Calu3 (cell line): ENCODE results near the gene BACH2. TPM values are rescaled to one million over a fixed set of nuclear protein-coding genes. Genes with fewer than 3 reads are reported as not detected.

Experiments used
- BruUV-seq: library from RNA; stranded (reverse); fragments of 400-500 nt; replicated peaks from 2 replicates; lab custom pipeline; 2021; lab: Mats Ljungman, UMichigan
- CTCF ChIA-PET: fragments of 300-600 bp; sonication (Branson Sonifier 250); formaldehyde crosslinking; loops from one replicate; lab custom pipeline; 2022; ENCODE audit warnings: antibody characterized with exemption; lab: Charles Lee
- DNase-seq: peaks from one replicate; pipeline ENCODE4 v3.0.0; 2022
- H3K27ac Mint-ChIP-seq: one replicate; pipeline ENCODE4 v1.8.0; 2022; ENCODE audit warnings: mixed read lengths; ENCODE audit not compliant: unreplicated experiment
- H3K27me3 Mint-ChIP-seq: one replicate; pipeline ENCODE4 v1.8.0; 2022; ENCODE audit warnings: mixed read lengths; ENCODE audit not compliant: unreplicated experiment
- H3K36me3 Mint-ChIP-seq: one replicate; pipeline ENCODE4 v1.8.0; 2022; ENCODE audit warnings: mild to moderate bottlenecking, moderate library complexity, mixed read lengths; ENCODE audit not compliant: insufficient read depth, unreplicated experiment
- H3K4me1 Mint-ChIP-seq: one replicate; pipeline ENCODE4 v1.8.0; 2022; ENCODE audit warnings: mild to moderate bottlenecking, low read depth, mixed read lengths; ENCODE audit not compliant: unreplicated experiment
- H3K4me3 Mint-ChIP-seq: one replicate; pipeline ENCODE4 v1.8.0; 2022; ENCODE audit warnings: mild to moderate bottlenecking, low read depth, moderate library complexity, mixed read lengths; ENCODE audit not compliant: unreplicated experiment
- H3K9me3 Mint-ChIP-seq: one replicate; pipeline ENCODE4 v1.8.0; 2022; ENCODE audit warnings: low read depth, mixed read lengths; ENCODE audit not compliant: unreplicated experiment
- CTCF ChIP-seq: fragments of 200-600 bp; IDR thresholded peaks from one replicate; pipeline ENCODE4 v1.8.0; 2022; ENCODE audit warnings: antibody characterized with exemption; ENCODE audit not compliant: unreplicated experiment
- intact Hi-C: fragments of 100-400 bp; cut with micrococcal nuclease; formaldehyde crosslinking; loops from one replicate; pipeline ENCODE4 v1.10.0; 2022; ENCODE audit not compliant: unreplicated experiment
- total RNA-seq: library from RNA; stranded (reverse); gene quantifications from 2 replicates; pipeline ENCODE4 v1.2.3, GENCODE V29; 2022

BACH2 gene
- total RNA-seq, 1 experiment from 2014 or later: 7.2 TPM

GRCh38 chr6:90256698-90257485, 39.8 kb downstream of the BACH2 start:
- Mint-ChIP-seq H3K27ac (no peak overlapping the region), H3K9me3 (peaks cover 4% of the 10 kb centered on the region), H3K27me3 (no peaks in the 10 kb centered on the region), H3K4me3 (no peak overlapping the region), H3K4me1 (no peaks in the 10 kb centered on the region), H3K36me3 (no peaks in the 10 kb centered on the region)
- no peak for TF ChIP-seq CTCF
- CTCF ChIA-PET: no interaction called here
- BruUV-seq: no TSS peak
- no peak for DNase-seq
- intact Hi-C loops: no loop called here

GRCh38 chr6:90253631-90254030, 43.0 kb downstream of the BACH2 start:
- Mint-ChIP-seq H3K9me3 (no peaks in the 10 kb centered on the region), H3K4me1 (no peaks in the 10 kb centered on the region), H3K27me3 (no peaks in the 10 kb centered on the region), H3K27ac (no peak overlapping the region), H3K36me3 (no peaks in the 10 kb centered on the region), H3K4me3 (no peak overlapping the region)
- TF ChIP-seq CTCF: no peak
- intact Hi-C loops: no loop called here
- no TSS peak for BruUV-seq
- CTCF ChIA-PET: no interaction called here
- DNase-seq: no peak

DNA sequence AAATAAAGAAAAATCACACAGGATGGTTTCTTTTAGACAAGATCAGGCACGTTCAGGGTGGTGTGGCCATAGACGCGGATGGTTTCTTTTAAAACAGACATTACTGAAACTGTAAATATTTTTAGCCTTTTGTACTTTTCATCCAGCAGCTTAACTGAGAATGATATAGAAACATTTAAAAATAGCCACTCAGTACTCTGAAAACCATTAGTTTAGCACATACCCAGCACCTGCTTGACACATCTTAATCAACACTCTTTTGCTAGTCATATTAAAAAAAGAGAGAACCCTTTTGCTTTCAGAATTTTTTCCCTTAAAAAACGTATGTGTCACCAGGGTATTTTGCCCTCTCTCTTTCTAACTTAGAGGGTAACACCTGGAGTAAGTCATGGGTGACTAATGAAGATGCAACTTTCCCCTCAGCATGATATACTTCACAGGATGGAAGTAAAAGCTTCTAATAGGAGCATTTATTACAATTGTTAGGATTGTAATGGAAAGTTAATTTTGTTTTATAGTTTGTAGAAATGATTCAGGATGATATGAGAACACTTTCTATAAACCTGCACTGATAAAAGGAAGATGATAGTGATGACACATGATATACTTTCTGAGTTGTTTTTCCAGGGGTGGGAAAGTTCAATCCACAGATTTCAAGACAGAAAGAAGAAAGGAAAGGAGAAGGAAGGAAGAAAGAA, 45.2 kb downstream of the BACH2 start:
- no peak for DNase-seq
- BruUV-seq: no TSS peak
- Mint-ChIP-seq H3K4me1 (no peaks in the 10 kb centered on the region), H3K4me3 (no peak overlapping the region), H3K9me3 (no peaks in the 10 kb centered on the region), H3K27me3 (no peaks in the 10 kb centered on the region), H3K27ac (no peak overlapping the region), H3K36me3 (no peaks in the 10 kb centered on the region)
- CTCF ChIA-PET: no interaction called here
- no peak for TF ChIP-seq CTCF
- intact Hi-C loops: no loop called here

- H3K4me3 Mint-ChIP-seq: no peak overlapping the region
- H3K27me3 Mint-ChIP-seq: no peaks in the 10 kb centered on the region
- intact Hi-C loops: no loop called here
- CTCF ChIA-PET: no interaction called here
- H3K9me3 Mint-ChIP-seq: no peaks in the 10 kb centered on the region
- no peak for TF ChIP-seq CTCF
- no peak overlapping the region for H3K27ac Mint-ChIP-seq
- H3K4me1 Mint-ChIP-seq: no peaks in the 10 kb centered on the region
- BruUV-seq: no TSS peak
- H3K36me3 Mint-ChIP-seq: no peaks in the 10 kb centered on the region
- no peak for DNase-seq
These were observed 46.2 kb downstream of the BACH2 start for GRCh38 chr6:90250405-90250804.
